ENCODE results near the gene PAXX. TPM values are rescaled to one million over a fixed set of nuclear protein-coding genes. Genes with fewer than 3 reads are reported as not detected.

Gene PAXX
- total RNA-seq, 1 donor from 2014 or later: 19.8 TPM

GRCh38 chr9:137014166-137014565 lies 21.9 kb downstream of the PAXX start:
- Histone ChIP-seq H3K27ac (replicated peaks) (no peak overlapping the region), H3K4me3 (no peak overlapping the region), H3K27me3 (ENCODE audit: low read depth) (no peaks in the 10 kb centered on the region), H3K4me1 (no peaks in the 10 kb centered on the region), H3K9me3 (replicated peaks) (no peaks in the 10 kb centered on the region), H3K36me3 (peaks cover 86% of the 10 kb centered on the region)
- intact Hi-C loops (cut with micrococcal nuclease): no loop called here
- no peak for TF ChIP-seq CTCF (IDR thresholded peaks at IDR 0.05; ENCODE audit: borderline replicate concordance)
- DNase-seq: no peak

GRCh38 chr9:137014776-137015539 lies 22.7 kb downstream of the PAXX start:
- Histone ChIP-seq H3K4me1 (no peaks in the 10 kb centered on the region), H3K36me3 (peaks cover 78% of the 10 kb centered on the region), H3K4me3 (no peak overlapping the region), H3K27ac (replicated peaks) (no peak overlapping the region), H3K27me3 (ENCODE audit: low read depth) (no peaks in the 10 kb centered on the region), H3K9me3 (replicated peaks) (no peaks in the 10 kb centered on the region)
- intact Hi-C loops (cut with micrococcal nuclease): no loop called here
- no peak for TF ChIP-seq CTCF (IDR thresholded peaks at IDR 0.05; ENCODE audit: borderline replicate concordance)
- DNase-seq: no peak

- Histone ChIP-seq H3K36me3 (peaks cover 80% of the 10 kb centered on the region), H3K27ac (replicated peaks) (no peak overlapping the region), H3K4me3 (no peak overlapping the region), H3K9me3 (replicated peaks) (no peaks in the 10 kb centered on the region), H3K4me1 (no peaks in the 10 kb centered on the region), H3K27me3 (ENCODE audit: low read depth) (no peaks in the 10 kb centered on the region)
- no peak for DNase-seq
- intact Hi-C loops (cut with micrococcal nuclease): no loop called here
- TF ChIP-seq CTCF (IDR thresholded peaks at IDR 0.05; ENCODE audit: borderline replicate concordance): no peak
Measured at GRCh38 chr9:137015540-137015930, 23.3 kb downstream of the PAXX start.

GRCh38 chr9:137015976-137016375 lies 23.8 kb downstream of the PAXX start:
- Histone ChIP-seq H3K27ac (replicated peaks) (no peak overlapping the region), H3K4me3 (no peak overlapping the region), H3K4me1 (no peaks in the 10 kb centered on the region), H3K27me3 (ENCODE audit: low read depth) (no peaks in the 10 kb centered on the region), H3K9me3 (replicated peaks) (no peaks in the 10 kb centered on the region), H3K36me3 (peaks cover 85% of the 10 kb centered on the region)
- no peak for DNase-seq
- TF ChIP-seq CTCF (IDR thresholded peaks at IDR 0.05; ENCODE audit: borderline replicate concordance): no peak
- intact Hi-C loops (cut with micrococcal nuclease): no loop called here

- no peak for TF ChIP-seq CTCF (IDR thresholded peaks at IDR 0.05; ENCODE audit: borderline replicate concordance)
- Histone ChIP-seq H3K4me1 (no peaks in the 10 kb centered on the region), H3K4me3 (no peak overlapping the region), H3K27ac (replicated peaks) (no peak overlapping the region), H3K36me3 (peaks cover 85% of the 10 kb centered on the region), H3K9me3 (replicated peaks) (no peaks in the 10 kb centered on the region), H3K27me3 (ENCODE audit: low read depth) (no peaks in the 10 kb centered on the region)
- no peak for DNase-seq
- intact Hi-C loops (cut with micrococcal nuclease): no loop called here
Measured at GRCh38 chr9:137016436-137016835, 24.2 kb downstream of the PAXX start.

Data from left ventricle myocardium inferior (tissue), 1 donor.